Immature natural killer cell (primary cell): ENCODE results near the gene GPR15LG. TPM values are rescaled to one million over a fixed set of nuclear protein-coding genes. Genes with fewer than 3 reads are reported as not detected.
A peak's percentile ranks its signal among the peaks of the same experiment; 100 is the strongest.
"Not testable (repeated sequence)": the region's sequence is repeated elsewhere in the genome, so short reads cannot be mapped to it uniquely, and the experiment has no call there.

Source experiments
- DNase-seq, 3 donors: peaks; one replicate each; pipeline ENCODE4 v3.0.0; 2022; ENCODE audit warnings: mixed read lengths in 1 of 3
- H3K27ac Mint-ChIP-seq, 6 donors: one replicate each; pipeline ENCODE4 v1.8.0; 2020; ENCODE audit warnings: mixed read lengths in 6 of 6, mild to moderate bottlenecking in 5 of 6, inconsistent platforms in 4 of 6, moderate library complexity in 3 of 6
- H3K27me3 Mint-ChIP-seq, 3 donors: one replicate each; pipeline ENCODE4 v1.8.0; 2020 to 2021; ENCODE audit warnings: low read depth in 3 of 3, mild to moderate bottlenecking in 3 of 3, mixed read lengths in 3 of 3, moderate library complexity in 3 of 3, inconsistent platforms in 1 of 3
- H3K36me3 Mint-ChIP-seq, 3 donors: one replicate each; pipeline ENCODE4 v1.8.0; 2020; ENCODE audit warnings: mixed read lengths in 3 of 3, inconsistent platforms in 2 of 3, mild to moderate bottlenecking in 2 of 3
- H3K4me1 Mint-ChIP-seq, 2 donors: one replicate each; pipeline ENCODE4 v1.8.0; 2020; ENCODE audit warnings: inconsistent platforms in 2 of 2, mild to moderate bottlenecking in 2 of 2, mixed read lengths in 2 of 2, moderate library complexity in 1 of 2
- H3K4me3 Mint-ChIP-seq, 5 donors: one replicate each; pipeline ENCODE4 v1.8.0; 2020; ENCODE audit warnings: mild to moderate bottlenecking in 5 of 5, mixed read lengths in 5 of 5, inconsistent platforms in 3 of 5, moderate library complexity in 3 of 5
- H3K9me3 Mint-ChIP-seq, 6 donors: one replicate each; pipeline ENCODE4 v1.8.0; 2020; ENCODE audit warnings: mild to moderate bottlenecking in 6 of 6, mixed read lengths in 6 of 6, inconsistent platforms in 4 of 6, moderate library complexity in 3 of 6
- polyA plus RNA-seq, 3 donors: library from polyadenylated mRNA; unstranded; fragments of 300-500 nt; fragmentation: Illumina TruSeq; gene quantifications; one replicate each; pipeline ENCODE4 v1.2.3, GENCODE V29; 2021

Gene GPR15LG
- polyA plus RNA-seq, 3 donors from 2014 or later, result not detected

GRCh38 chr10:84155521-84155920 lies 18.1 kb upstream of the GPR15LG start:
- Mint-ChIP-seq H3K36me3 (peaks cover 5 to 28% (median 17%) of the 10 kb centered on the region in 3 donors), H3K27me3 (peaks cover 0 to 6% (median 6%) of the 10 kb centered on the region in 3 donors), H3K4me3 (no peak overlapping the region), H3K27ac (peak overlapping the region in 3 of 6 donors; percentile 26 to 71 (median 43)), H3K4me1 (peaks cover 19 to 23% of the 10 kb centered on the region in 2 donors), H3K9me3 (no peaks in the 10 kb centered on the region)
- no peak for DNase-seq

- Mint-ChIP-seq H3K4me3 (no peak overlapping the region), H3K27ac (peak overlapping the region in 5 of 6 donors; percentile 18 to 91 (median 54)), H3K9me3 (no peaks in the 10 kb centered on the region), H3K27me3 (peaks cover 0 to 8% (median 6%) of the 10 kb centered on the region in 3 donors), H3K4me1 (peaks cover 19 to 23% of the 10 kb centered on the region in 2 donors), H3K36me3 (peaks cover 5 to 23% (median 13%) of the 10 kb centered on the region in 3 donors)
- DNase-seq, result no peak
These were observed 17.6 kb upstream of the GPR15LG start for GRCh38 chr10:84156009-84156408.

GRCh38 chr10:84156768-84157167 lies 16.8 kb upstream of the GPR15LG start:
- peak; percentile 29 to 60 (median 39) for DNase-seq
- Mint-ChIP-seq H3K27me3 (peaks cover 0 to 8% (median 7%) of the 10 kb centered on the region in 3 donors), H3K9me3 (no peaks in the 10 kb centered on the region), H3K4me1 (peaks cover 19 to 23% of the 10 kb centered on the region in 2 donors), H3K4me3 (peak overlapping the region; percentile 7 to 72 (median 30)), H3K36me3 (peaks cover 5 to 20% (median 11%) of the 10 kb centered on the region in 3 donors), H3K27ac (peak overlapping the region; percentile 44 to 91 (median 88))

DNA sequence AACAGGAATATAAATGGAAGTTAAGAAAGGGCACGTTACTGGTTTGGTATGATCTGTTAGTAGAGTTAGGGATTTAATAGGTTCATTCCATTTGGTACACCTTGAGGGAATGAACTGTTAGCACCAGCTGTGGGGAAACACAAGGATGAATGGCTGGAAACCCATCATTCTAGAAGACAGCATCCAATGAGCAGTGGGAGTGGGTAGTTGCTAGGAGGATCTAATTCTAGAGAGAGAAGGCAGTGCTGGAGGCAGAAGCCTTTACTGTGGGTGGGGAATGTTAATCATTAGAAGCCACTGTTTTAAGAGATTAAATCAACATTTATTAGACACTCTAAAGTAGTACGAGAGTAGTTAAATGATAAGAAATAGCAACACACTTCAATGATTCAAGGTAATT lies 15.5 kb upstream of the GPR15LG start:
- DNase-seq, result no peak
- H3K27ac Mint-ChIP-seq, result peak overlapping the region in 2 of 6 donors; percentile 51 to 62
- no peak overlapping the region for H3K4me3 Mint-ChIP-seq
- H3K4me1 Mint-ChIP-seq, result peaks cover 19 to 23% of the 10 kb centered on the region in 2 donors
- H3K27me3 Mint-ChIP-seq, result peaks cover 0 to 9% (median 8%) of the 10 kb centered on the region in 3 donors
- H3K36me3 Mint-ChIP-seq, result peaks cover 5 to 15% (median 6%) of the 10 kb centered on the region in 3 donors
- H3K9me3 Mint-ChIP-seq, result no peaks in the 10 kb centered on the region

DNA sequence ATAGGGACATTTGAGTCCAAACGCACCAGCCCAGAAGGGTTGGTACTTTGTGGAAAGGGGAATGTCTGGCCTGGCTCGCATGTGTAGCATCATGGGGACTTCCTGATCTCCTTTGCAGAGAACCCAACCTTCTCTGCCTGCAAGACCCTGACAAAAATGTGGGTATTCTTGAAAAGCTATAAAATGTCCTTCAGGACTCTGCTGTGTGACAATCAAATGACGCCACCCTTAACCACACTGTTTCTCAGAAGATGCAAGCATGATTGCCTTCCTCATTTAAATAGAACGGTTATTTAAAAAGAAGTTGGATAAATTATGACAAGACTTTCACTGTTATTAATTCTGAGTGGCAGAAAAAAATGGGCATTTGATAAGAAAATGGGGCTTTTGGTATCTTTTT lies 15.1 kb upstream of the GPR15LG start:
- Mint-ChIP-seq H3K27ac (peak overlapping the region in 3 of 6 donors; percentile 3 to 51 (median 41)), H3K36me3 (peaks cover 4 to 11% (median 4%) of the 10 kb centered on the region in 3 donors)

DNA sequence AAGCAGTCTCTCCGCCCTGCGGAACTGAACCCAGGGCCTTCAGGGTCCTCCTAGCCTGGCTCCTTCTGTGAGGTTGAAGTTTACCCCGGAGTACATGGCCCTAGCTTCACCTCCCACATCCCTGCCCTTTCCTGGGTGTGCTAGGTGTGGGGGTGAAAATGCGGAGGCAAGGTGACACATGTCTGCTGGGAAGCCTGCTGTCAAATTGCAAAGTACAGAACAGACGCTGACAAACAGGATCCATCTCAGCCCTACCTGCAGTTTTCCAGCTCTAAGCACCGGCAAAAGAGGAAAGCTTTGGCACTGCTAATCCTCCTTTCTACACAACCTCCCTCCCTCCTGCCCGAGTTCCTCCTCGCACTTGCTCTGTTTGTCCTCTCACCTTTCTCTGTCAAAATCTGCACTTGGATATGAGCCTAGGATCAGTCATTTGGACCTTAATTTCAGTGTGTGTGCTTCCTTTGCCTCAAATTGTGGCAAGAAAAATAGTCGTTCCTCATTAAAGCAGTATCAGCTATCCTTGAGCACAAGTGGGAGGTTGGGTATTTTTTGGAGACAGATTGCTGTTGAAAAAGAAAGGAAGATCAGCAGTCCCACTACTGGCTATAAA lies 14.4 kb upstream of the GPR15LG start:
- peaks cover 19 to 23% of the 10 kb centered on the region in 2 donors for H3K4me1 Mint-ChIP-seq
- peaks cover 0 to 6% (median 4%) of the 10 kb centered on the region in 3 donors for H3K36me3 Mint-ChIP-seq
- H3K9me3 Mint-ChIP-seq, result no peaks in the 10 kb centered on the region
- no peak for DNase-seq
- H3K27ac Mint-ChIP-seq, result peak overlapping the region in 3 of 6 donors; percentile 3 to 34 (median 29)
- no peak overlapping the region for H3K4me3 Mint-ChIP-seq
- peaks cover 1 to 11% (median 8%) of the 10 kb centered on the region in 3 donors for H3K27me3 Mint-ChIP-seq

More for the DNA sequence above, 15.1 kb upstream of the GPR15LG start:
- Mint-ChIP-seq H3K27me3 (peaks cover 1 to 9% (median 8%) of the 10 kb centered on the region in 3 donors), H3K4me1 (peaks cover 19 to 23% of the 10 kb centered on the region in 2 donors), H3K4me3 (no peak overlapping the region), H3K9me3 (no peaks in the 10 kb centered on the region)
- no peak for DNase-seq

- H3K9me3 Mint-ChIP-seq, result no peaks in the 10 kb centered on the region
- peaks cover 19 to 23% of the 10 kb centered on the region in 2 donors for H3K4me1 Mint-ChIP-seq
- H3K4me3 Mint-ChIP-seq, result no peak overlapping the region
- no peaks in the 10 kb centered on the region for H3K36me3 Mint-ChIP-seq
- H3K27me3 Mint-ChIP-seq, result peaks cover 2 to 11% (median 6%) of the 10 kb centered on the region in 3 donors
- H3K27ac Mint-ChIP-seq, result peak overlapping the region in 1 of 6 donors; percentile 14
- no peak for DNase-seq
These were observed 12.8 kb upstream of the GPR15LG start for GRCh38 chr10:84160663-84161362.

DNA sequence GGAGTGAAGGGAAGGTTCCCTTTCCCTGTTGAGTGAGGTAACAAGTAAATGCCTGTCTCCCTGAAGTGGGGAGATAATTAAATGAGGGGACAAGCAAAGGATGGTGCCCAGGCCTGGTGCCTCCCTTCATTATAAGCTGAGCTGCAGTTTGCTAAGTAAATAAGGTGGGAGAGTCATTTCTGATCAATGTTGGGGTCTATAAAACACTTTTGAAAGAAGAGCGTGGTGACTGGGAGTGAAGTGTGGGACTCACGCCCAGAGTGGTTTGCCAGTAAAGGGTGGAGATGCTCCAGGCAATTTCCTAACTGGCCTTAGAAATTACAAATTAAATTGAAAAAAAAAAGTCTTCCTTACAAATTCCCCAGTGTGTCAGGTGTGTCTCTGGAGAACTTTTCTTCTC lies 9.6 kb upstream of the GPR15LG start:
- H3K36me3 Mint-ChIP-seq, result peaks cover 0 to 3% (median 0%) of the 10 kb centered on the region in 3 donors
- no peak for DNase-seq
- H3K27me3 Mint-ChIP-seq, result peaks cover 2 to 8% (median 3%) of the 10 kb centered on the region in 3 donors
- H3K4me1 Mint-ChIP-seq, result no peaks in the 10 kb centered on the region
- H3K9me3 Mint-ChIP-seq, result peaks cover 0 to 3% (median 0%) of the 10 kb centered on the region in 6 donors
- H3K27ac Mint-ChIP-seq, result no peak overlapping the region
- H3K4me3 Mint-ChIP-seq, result no peak overlapping the region

GRCh38 chr10:84164442-84164841 lies 9.2 kb upstream of the GPR15LG start:
- H3K9me3 Mint-ChIP-seq, result peaks cover 0 to 3% (median 0%) of the 10 kb centered on the region in 6 donors
- H3K4me3 Mint-ChIP-seq, result no peak overlapping the region
- H3K36me3 Mint-ChIP-seq, result peaks cover 0 to 3% (median 0%) of the 10 kb centered on the region in 3 donors

DNA sequence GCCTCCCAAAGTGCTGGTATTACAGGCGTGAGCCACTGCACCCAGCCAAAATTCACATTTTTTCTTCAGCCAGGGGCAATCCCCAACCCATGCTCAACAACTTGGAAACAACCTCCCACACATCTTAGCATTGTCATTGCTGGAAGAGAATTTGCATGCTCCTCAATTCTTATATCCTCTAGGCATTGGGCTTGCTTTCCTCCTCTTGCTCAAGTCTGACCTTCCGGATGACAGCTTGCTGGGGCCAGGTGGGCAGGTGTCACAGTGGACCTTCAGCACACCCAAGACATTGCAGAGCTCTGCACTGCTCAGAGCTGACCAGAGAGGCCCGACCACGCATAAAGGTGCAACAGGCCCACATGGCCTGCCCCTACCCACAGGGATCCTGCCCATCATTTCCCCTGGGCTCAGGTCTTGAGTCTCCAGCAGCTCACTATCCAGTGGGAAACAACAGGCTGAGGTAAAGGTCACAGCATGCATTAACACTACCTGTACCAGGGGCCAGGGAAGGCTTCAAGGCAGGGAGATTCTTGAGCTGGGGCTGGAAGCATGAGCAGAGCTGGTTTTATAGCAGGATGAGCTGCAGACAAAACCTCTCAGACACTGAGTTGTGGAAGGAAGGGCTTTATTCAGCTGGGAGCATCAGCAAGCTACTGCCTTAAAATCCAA lies 6.8 kb upstream of the GPR15LG start:
- Mint-ChIP-seq H3K4me3 (no peak overlapping the region), H3K27ac (no peak overlapping the region), H3K4me1 (no peaks in the 10 kb centered on the region), H3K36me3 (peaks cover 0 to 3% (median 0%) of the 10 kb centered on the region in 3 donors), H3K27me3 (peaks cover 0 to 4% (median 3%) of the 10 kb centered on the region in 3 donors), H3K9me3 (peaks cover 0 to 3% (median 0%) of the 10 kb centered on the region in 6 donors)
- no peak for DNase-seq

More at GRCh38 chr10:84164442-84164841, 9.2 kb upstream of the GPR15LG start:
- DNase-seq, result no peak
- Mint-ChIP-seq H3K4me1 (no peaks in the 10 kb centered on the region), H3K27ac (no peak overlapping the region), H3K27me3 (peaks cover 2 to 8% (median 3%) of the 10 kb centered on the region in 3 donors)

GRCh38 chr10:84167289-84167653 lies 6.3 kb upstream of the GPR15LG start:
- H3K27me3 Mint-ChIP-seq, H3K36me3 Mint-ChIP-seq, DNase-seq, H3K27ac Mint-ChIP-seq, H3K9me3 Mint-ChIP-seq, H3K4me3 Mint-ChIP-seq, H3K4me1 Mint-ChIP-seq: not testable (repeated sequence)

- H3K27me3 Mint-ChIP-seq, H3K36me3 Mint-ChIP-seq, H3K4me1 Mint-ChIP-seq, H3K27ac Mint-ChIP-seq, H3K9me3 Mint-ChIP-seq, H3K4me3 Mint-ChIP-seq, DNase-seq: not testable (repeated sequence)
These were observed 5.2 kb upstream of the GPR15LG start for GRCh38 chr10:84168382-84168781.

- H3K36me3 Mint-ChIP-seq, H3K9me3 Mint-ChIP-seq, H3K27me3 Mint-ChIP-seq, H3K4me3 Mint-ChIP-seq, DNase-seq: not testable (repeated sequence)
- Mint-ChIP-seq H3K27ac (peak overlapping the region in 1 of 6 donors; percentile 50), H3K4me1 (peaks cover 12 to 17% of the 10 kb centered on the region in 2 donors)
These were observed 2.4 kb upstream of the GPR15LG start for GRCh38 chr10:84171237-84171636.
